H1 (cell line): ENCODE measurements around the gene LTF. TPM values are rescaled to one million over a fixed set of nuclear protein-coding genes. Genes with fewer than 3 reads are reported as not detected.
"Not testable (repeated sequence)": the region's sequence is repeated elsewhere in the genome, so short reads cannot be mapped to it uniquely, and the experiment has no call there.

Experiments
- CTCF ChIA-PET: fragments of 300-600 bp; sonication (Branson Sonifier 250); formaldehyde crosslinking; loops from one replicate; lab custom pipeline; 2021; ENCODE audit not compliant: partially characterized antibody; lab: Charles Lee
- POLR2A ChIA-PET: fragments of 300-600 bp; sonication (Branson Sonifier 250); formaldehyde crosslinking; loops from one replicate; lab custom pipeline; 2021; ENCODE audit warnings: inconsistent platforms; ENCODE audit not compliant: partially characterized antibody; lab: Charles Lee
- DNase-seq, 2 experiments: peaks; one replicate each; pipeline versions ENCODE4 v3.0.0 to v3.0.0-alpha.2; 2010 to 2022; ENCODE audit warnings: low spot score in 2 of 2, low read depth in 1 of 2, mixed read lengths in 1 of 2
- FAIRE-seq: peaks from 2 replicates; lab custom pipeline; 2011; peaks lifted over from hg19 to GRCh38; lab: Jason Lieb, UNC
- H2AFZ ChIP-seq: 2 replicates; pipeline ENCODE4 v1.8.1; 2012; ENCODE audit warnings: low read length, inconsistent platforms
- H2AK5ac ChIP-seq: 2 replicates; pipeline ENCODE4 v1.6.1; 2013; ENCODE audit warnings: low read depth, low read length
- H2BK120ac ChIP-seq: replicated peaks from 2 replicates; pipeline ENCODE3; 2013; ENCODE audit warnings: low read depth, low read length, inconsistent platforms
- H2BK12ac ChIP-seq: 2 replicates; pipeline ENCODE4 v1.6.1; 2013; ENCODE audit warnings: low read depth, low read length
- H2BK15ac ChIP-seq: 2 replicates; pipeline ENCODE4 v1.6.1; 2013; ENCODE audit warnings: low read length
- H2BK20ac ChIP-seq: 2 replicates; pipeline ENCODE4 v1.6.1; 2013; ENCODE audit warnings: low read length
- H2BK5ac ChIP-seq: 2 replicates; pipeline ENCODE4 v1.6.1; 2013; ENCODE audit warnings: low read depth, low read length
- H3K14ac ChIP-seq: 2 replicates; pipeline ENCODE4 v1.6.1; 2013; ENCODE audit warnings: inconsistent platforms; ENCODE audit not compliant: insufficient read length
- H3K18ac ChIP-seq: 2 replicates; pipeline ENCODE4 v1.6.1; 2013; ENCODE audit warnings: low read length; ENCODE audit errors: extremely low read depth
- H3K23ac ChIP-seq: 2 replicates; pipeline ENCODE4 v1.6.1; 2013; ENCODE audit warnings: inconsistent platforms; ENCODE audit not compliant: insufficient read length
- H3K23me2 ChIP-seq: 2 replicates; pipeline ENCODE4 v1.6.1; 2013; ENCODE audit warnings: low read depth, low read length
- H3K27ac ChIP-seq: 2 replicates; pipeline ENCODE4 v1.6.1; 2011; ENCODE audit warnings: low read depth, low read length, inconsistent platforms
- H3K27me3 ChIP-seq, 4 experiments: replicated peaks in 1 of 4; 1 replicate in 1 of 4; 2 replicates in 3 of 4; pipeline versions ENCODE4 v1.6.1 to v1.8.1; 2011 to 2013; ENCODE audit warnings: low read length in 3 of 4, mild to moderate bottlenecking in 3 of 4, inconsistent platforms in 2 of 4, mixed read lengths in 2 of 4, moderate library complexity in 1 of 4; ENCODE audit not compliant: control insufficient read depth in 3 of 4, insufficient read depth in 3 of 4; ENCODE audit errors: extremely low read depth in 1 of 4
- H3K36me3 ChIP-seq, 4 experiments: 2 replicates each; pipeline versions ENCODE4 v1.6.1 to v1.8.1; 2011 to 2013; ENCODE audit warnings: mild to moderate bottlenecking in 4 of 4, low read length in 3 of 4, moderate library complexity in 2 of 4, control low read depth in 1 of 4, inconsistent platforms in 1 of 4; ENCODE audit not compliant: insufficient read depth in 4 of 4, control insufficient read depth in 2 of 4
- H3K4ac ChIP-seq: replicated peaks from 2 replicates; pipeline ENCODE3; 2013; ENCODE audit warnings: low read length, low read depth, mixed read lengths, inconsistent platforms; ENCODE audit not compliant: insufficient read length
- H3K4me1 ChIP-seq, 4 experiments: replicated peaks in 1 of 4; 1 replicate in 1 of 4; 2 replicates in 3 of 4; pipeline versions ENCODE4 v1.6.1 to v1.8.1; 2011 to 2013; ENCODE audit warnings: low read length in 3 of 4, inconsistent platforms in 2 of 4, mixed read lengths in 1 of 4; ENCODE audit not compliant: insufficient read depth in 4 of 4, control insufficient read depth in 3 of 4
- H3K4me2 ChIP-seq, 2 experiments: 2 replicates each; pipeline versions ENCODE4 v1.6.1 to v1.8.1; 2011 to 2013; ENCODE audit warnings: low read depth in 2 of 2, low read length in 2 of 2, control low read depth in 1 of 2, inconsistent platforms in 1 of 2, mild to moderate bottlenecking in 1 of 2; ENCODE audit not compliant: insufficient read depth in 1 of 2
- H3K4me3 ChIP-seq, 4 experiments: fragments of 200-600, 300-600 bp in 1 of 4; sonication (generic), shearing (Covaris generic), sonication (Bioruptor Twin) in 1 of 4; 2 replicates each; pipeline versions ENCODE4 v1.5.1 to v1.8.1; 2011 to 2016; ENCODE audit warnings: low read length in 4 of 4, low read depth in 3 of 4, control low read depth in 2 of 4, inconsistent platforms in 2 of 4, mild to moderate bottlenecking in 2 of 4, mixed read lengths in 1 of 4, moderate library complexity in 1 of 4; ENCODE audit not compliant: insufficient read depth in 2 of 4; ENCODE audit errors: extremely low read depth in 1 of 4
- H3K56ac ChIP-seq: replicated peaks from 2 replicates; pipeline ENCODE3; 2013; ENCODE audit warnings: low read depth, mild to moderate bottlenecking, mixed read lengths, low read length, inconsistent platforms; ENCODE audit not compliant: insufficient read length
- H3K79me1 ChIP-seq: 2 replicates; pipeline ENCODE4 v1.6.1; 2013; ENCODE audit warnings: low read depth, low read length, control low read depth
- H3K79me2 ChIP-seq, 2 experiments: 2 replicates each; pipeline versions ENCODE4 v1.6.1 to v1.8.1; 2012 to 2013; ENCODE audit warnings: low read length in 2 of 2, mild to moderate bottlenecking in 2 of 2, inconsistent platforms in 1 of 2; ENCODE audit not compliant: insufficient read depth in 2 of 2, control insufficient read depth in 1 of 2
- H3K9ac ChIP-seq, 4 experiments: replicated peaks in 1 of 4; 1 replicate in 1 of 4; 2 replicates in 3 of 4; pipeline versions ENCODE4 v1.6.1 to v1.8.1; 2011 to 2013; ENCODE audit warnings: low read depth in 3 of 4, low read length in 3 of 4, control low read depth in 2 of 4, mild to moderate bottlenecking in 2 of 4, moderate library complexity in 2 of 4, inconsistent platforms in 1 of 4; ENCODE audit errors: extremely low read depth in 1 of 4
- H3K9me3 ChIP-seq, 2 experiments: 2 replicates each; pipeline versions ENCODE4 v1.6.1 to v1.8.1; 2012 to 2013; ENCODE audit warnings: mild to moderate bottlenecking in 2 of 2, moderate library complexity in 2 of 2, control low read depth in 1 of 2, inconsistent platforms in 1 of 2, low read depth in 1 of 2, low read length in 1 of 2, mixed read lengths in 1 of 2; ENCODE audit not compliant: insufficient read depth in 2 of 2
- H4K20me1 ChIP-seq, 2 experiments: replicated peaks in 1 of 2; 2 replicates each; pipeline versions ENCODE3 to v1.8.1; 2011 to 2013; ENCODE audit warnings: inconsistent platforms in 2 of 2, low read length in 2 of 2, mild to moderate bottlenecking in 1 of 2; ENCODE audit not compliant: insufficient read depth in 2 of 2, control insufficient read depth in 1 of 2
- H4K5ac ChIP-seq: 2 replicates; pipeline ENCODE4 v1.6.1; 2013; ENCODE audit warnings: low read length, low read depth, mixed read lengths, inconsistent platforms; ENCODE audit not compliant: insufficient read length
- H4K8ac ChIP-seq: 2 replicates; pipeline ENCODE4 v1.8.0; 2013; ENCODE audit warnings: mild to moderate bottlenecking, moderate library complexity, low read length, inconsistent platforms; ENCODE audit not compliant: insufficient read depth; ENCODE audit errors: extremely low read depth
- H4K91ac ChIP-seq: replicated peaks from 2 replicates; pipeline ENCODE3; 2013; ENCODE audit warnings: low read length, mixed read lengths, inconsistent platforms; ENCODE audit not compliant: insufficient read length
- GABPA ChIP-seq: IDR thresholded peaks from 2 replicates; pipeline ENCODE4 v1.6.1; 2011; ENCODE audit warnings: mild to moderate bottlenecking, low read length, moderate library complexity, borderline replicate concordance; ENCODE audit not compliant: insufficient read depth
- RNF2 ChIP-seq: fragments of 200-900, 300-1000 bp; sonication (generic); IDR thresholded peaks from 2 replicates; pipeline ENCODE4 v1.7.1; 2016; ENCODE audit warnings: borderline replicate concordance, low read depth, mild to moderate bottlenecking, antibody characterized with exemption, low read length; ENCODE audit not compliant: poor library complexity, severe bottlenecking; ENCODE audit errors: missing control alignments
- whole genome bisulfite sequencing, 2 experiments: shearing (Covaris generic) in 1 of 2; methylation state at CpG; one replicate each; pipeline versions ENCODE4 v1.1.6 to v1.1.7; 2013 to 2015; ENCODE audit warnings: low lambda C conversion rate in 2 of 2, mixed read lengths in 2 of 2, inconsistent platforms in 1 of 2, low coverage in 1 of 2, missing lambda C conversion rate in 1 of 2; ENCODE audit not compliant: insufficient replicate concordance in 2 of 2, insufficient coverage in 1 of 2, insufficient read length in 1 of 2; ENCODE audit errors: extremely low coverage in 1 of 2, missing lambda C conversion rate in 1 of 2; 5-methylcytosine and 5-hydroxymethylcytosine counted together
- polyA plus RNA-seq, 7 experiments: library from polyadenylated mRNA; depleted of rRNA in 3 of 7; stranded (reverse) in 5 of 7; unstranded in 2 of 7; fragments of >200 nt in 5 of 7; fragments of 200-250 nt in 2 of 7; gene quantifications; 1 replicate in 5 of 7; 2 replicates in 1 of 7; 4 replicates in 1 of 7; pipeline versions ENCODE4 v1.2.1 to v1.2.3, GENCODE V29; 2011 to 2013; ENCODE audit warnings: missing spikeins in 2 of 7, mixed read lengths in 2 of 7
- total RNA-seq: library from RNA; stranded (reverse); fragmentation: NEBNext Ultra II Directional; extraction: Animal tissue kit (Norgen Biotek cat#: 25700); gene quantifications from 2 replicates; pipeline ENCODE4 v1.2.1, GENCODE V29; 2021

The LTF gene
- total and polyA plus RNA-seq, 2 of the 8 experiments (the other 6 are each of a cell fraction or from before 2014, with no cell fraction given) = 0.23 to 0.99 TPM

GRCh38 chr3:46433841-46434240 is 30.9 kb downstream of the LTF start (continued):
- no peak for TF ChIP-seq RNF2
- no peak for TF ChIP-seq GABPA

GRCh38 chr3:46433118-46433517 is 31.6 kb downstream of the LTF start:
- FAIRE-seq, H3K23me2 ChIP-seq: not testable (repeated sequence)
- 85% methylated on average over 4 of the region's 4 CpGs; no CpG with 5 or more reads in 1 of the 2 experiments for whole genome bisulfite sequencing, 2 experiments

More at GRCh38 chr3:46433118-46433517, 31.6 kb downstream of the LTF start:
- H3K4me1 ChIP-seq, H3K4ac ChIP-seq, H4K5ac ChIP-seq, H3K79me1 ChIP-seq, H3K27me3 ChIP-seq, H4K91ac ChIP-seq, H4K20me1 ChIP-seq, H3K79me2 ChIP-seq, H3K23ac ChIP-seq, H3K14ac ChIP-seq, H3K4me3 ChIP-seq, H2BK5ac ChIP-seq, H3K36me3 ChIP-seq, H3K9me3 ChIP-seq, H2BK15ac ChIP-seq, H3K27ac ChIP-seq, H2AFZ ChIP-seq, DNase-seq, H3K56ac ChIP-seq, H2AK5ac ChIP-seq, POLR2A ChIA-PET, H3K18ac ChIP-seq, H2BK120ac ChIP-seq, H3K4me2 ChIP-seq, H3K9ac ChIP-seq, H2BK20ac ChIP-seq, H2BK12ac ChIP-seq, H4K8ac ChIP-seq: not testable (repeated sequence)
- CTCF ChIA-PET = interaction anchor here (1.7 kb wide), 2 partner anchors 9 to 50 kb away, joined by 4 read pairs; no protein-coding TSS in a partner anchor
